T-helper 2 cell treated with Interferon-gamma antibody and Interleukin-4, amounts not matched to agents 5 μg/mL and 100 μg/mL, for 36 hours (primary cell): ENCODE data around the gene PDE4C.

Source experiments
- DNase-seq: peaks from one replicate; pipeline ENCODE4 v3.0.0; 2021; ENCODE audit warnings: low spot score
- H3K27ac Mint-ChIP-seq: one replicate; pipeline ENCODE4 v1.8.0; 2021; ENCODE audit warnings: mild to moderate bottlenecking, mixed read lengths
- H3K27me3 Mint-ChIP-seq: one replicate; pipeline ENCODE4 v1.8.0; 2021; ENCODE audit warnings: low read depth, mixed read lengths
- H3K36me3 Mint-ChIP-seq: one replicate; pipeline ENCODE4 v1.8.0; 2021; ENCODE audit warnings: low read depth, mixed read lengths
- H3K4me1 Mint-ChIP-seq: one replicate; pipeline ENCODE4 v1.8.0; 2021; ENCODE audit warnings: low read depth, mixed read lengths
- H3K4me3 Mint-ChIP-seq: one replicate; pipeline ENCODE4 v1.8.0; 2022; ENCODE audit warnings: mild to moderate bottlenecking, moderate library complexity, mixed read lengths
- H3K9me3 Mint-ChIP-seq: one replicate; pipeline ENCODE4 v1.8.0; 2021; ENCODE audit warnings: mixed read lengths

PDE4C gene

DNA sequence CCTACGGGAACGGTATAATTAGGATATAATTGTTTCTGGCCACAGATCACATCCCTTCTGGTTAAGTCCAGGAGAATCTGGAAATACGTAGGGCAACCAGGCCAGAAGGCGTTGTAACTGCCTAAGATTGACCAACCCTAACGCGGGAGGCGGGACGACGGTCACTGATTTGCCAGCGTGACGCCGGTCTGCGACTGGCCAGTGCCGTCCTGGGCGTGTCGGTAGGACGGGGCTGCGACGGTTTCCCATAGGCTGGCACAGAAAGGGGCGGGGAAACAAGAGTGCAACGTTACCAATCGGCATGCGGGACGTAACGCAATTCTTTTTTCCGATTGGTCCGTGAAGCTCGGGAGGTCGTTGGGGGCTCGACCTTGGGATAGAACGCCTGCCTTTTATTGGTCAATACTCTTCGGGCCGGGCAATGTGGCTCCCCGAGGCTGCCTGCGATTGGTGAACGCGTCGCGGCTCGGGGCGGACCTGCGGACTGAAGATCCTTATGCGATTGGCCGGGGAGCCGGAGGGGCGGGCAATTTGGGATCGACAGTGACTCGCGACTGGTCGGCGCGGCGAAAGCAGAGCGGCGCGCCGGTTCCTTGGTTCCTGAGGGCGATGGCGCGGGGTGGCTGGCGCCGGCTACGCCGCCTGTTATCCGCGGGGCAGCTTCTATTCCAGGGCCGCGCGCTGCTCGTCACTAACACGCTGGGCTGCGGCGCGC lies 33.4 kb downstream of the PDE4C start, which contains the start of gene MPV17L2:
MPV17L2 (plus strand) TSS at position 546 of the 715 bp plus-strand sequence; CDS start at position 610, 64 bp downstream.
- Mint-ChIP-seq H3K27ac (peak within 1 kb of the TSS; percentile 89), H3K4me1 (peaks cover 16% of the 10 kb centered on the region), H3K27me3 (no peaks in the 10 kb centered on the region), H3K36me3 (no peaks in the 10 kb centered on the region), H3K9me3 (no peaks in the 10 kb centered on the region), H3K4me3 (peak within 1 kb of the TSS; percentile 83)
- peak; percentile 99 for DNase-seq

DNA sequence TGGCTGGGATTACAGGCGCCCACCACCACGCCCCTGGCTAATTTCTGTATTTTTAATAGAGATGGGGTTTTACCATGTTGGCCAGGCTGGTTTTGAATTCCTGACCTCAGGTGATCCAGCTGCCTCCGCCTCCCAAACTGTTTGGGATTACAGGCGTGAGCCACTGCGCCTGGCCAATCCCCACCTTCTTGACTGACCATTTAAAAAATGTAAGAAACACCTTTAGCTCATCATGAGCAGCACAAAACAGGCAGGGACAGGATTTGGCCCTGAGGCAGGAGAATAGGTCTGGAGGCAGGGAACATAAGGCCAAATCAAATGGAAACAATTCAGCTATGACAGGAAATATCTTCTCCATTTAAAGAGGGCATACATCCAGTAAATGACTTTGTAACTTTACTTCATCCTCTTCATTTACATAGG lies 34.6 kb downstream of the PDE4C start:
- H3K4me3 Mint-ChIP-seq: peak overlapping the region; percentile 83
- H3K9me3 Mint-ChIP-seq: no peaks in the 10 kb centered on the region
- H3K27me3 Mint-ChIP-seq: no peaks in the 10 kb centered on the region
- no peak for DNase-seq
- H3K36me3 Mint-ChIP-seq: no peaks in the 10 kb centered on the region
- H3K4me1 Mint-ChIP-seq: peaks cover 16% of the 10 kb centered on the region
- H3K27ac Mint-ChIP-seq: peak overlapping the region; percentile 89

GRCh38 chr19:18190278-18190677 lies 36.0 kb downstream of the PDE4C start:
- H3K27ac Mint-ChIP-seq: peak overlapping the region; percentile 31
- DNase-seq: no peak
- no peaks in the 10 kb centered on the region for H3K27me3 Mint-ChIP-seq
- H3K36me3 Mint-ChIP-seq: no peaks in the 10 kb centered on the region
- H3K9me3 Mint-ChIP-seq: no peaks in the 10 kb centered on the region
- H3K4me1 Mint-ChIP-seq: peaks cover 16% of the 10 kb centered on the region
- H3K4me3 Mint-ChIP-seq: no peak overlapping the region

GRCh38 chr19:18185538-18185937 lies 40.7 kb downstream of the PDE4C start:
- no peaks in the 10 kb centered on the region for H3K4me1 Mint-ChIP-seq
- H3K27me3 Mint-ChIP-seq: no peaks in the 10 kb centered on the region
- no peak overlapping the region for H3K27ac Mint-ChIP-seq
- H3K9me3 Mint-ChIP-seq: no peaks in the 10 kb centered on the region
- no peaks in the 10 kb centered on the region for H3K36me3 Mint-ChIP-seq
- no peak overlapping the region for H3K4me3 Mint-ChIP-seq
- no peak for DNase-seq

DNA sequence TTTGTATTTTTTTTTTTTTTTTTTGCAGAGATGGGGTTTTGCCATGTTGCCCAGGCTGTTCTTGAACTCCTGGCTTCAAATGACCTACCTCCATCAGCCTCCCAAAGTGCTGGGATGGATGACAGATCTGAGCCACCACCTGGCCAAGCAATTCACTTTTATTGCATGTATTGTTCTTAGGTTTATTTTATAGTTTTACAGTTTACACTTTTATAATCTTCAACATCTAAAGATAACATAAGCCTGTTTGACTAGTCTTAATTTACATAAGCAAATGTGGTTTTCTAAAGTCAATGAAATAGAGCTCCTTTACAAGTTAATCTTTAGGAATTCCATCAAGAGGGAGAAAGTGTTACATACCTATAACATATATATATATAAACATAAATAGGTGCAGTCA lies 42.7 kb downstream of the PDE4C start:
- Mint-ChIP-seq H3K36me3 (peaks cover 4% of the 10 kb centered on the region), H3K9me3 (no peaks in the 10 kb centered on the region), H3K4me1 (no peaks in the 10 kb centered on the region), H3K27ac (no peak overlapping the region), H3K4me3 (no peak overlapping the region), H3K27me3 (no peaks in the 10 kb centered on the region)
- no peak for DNase-seq

DNA sequence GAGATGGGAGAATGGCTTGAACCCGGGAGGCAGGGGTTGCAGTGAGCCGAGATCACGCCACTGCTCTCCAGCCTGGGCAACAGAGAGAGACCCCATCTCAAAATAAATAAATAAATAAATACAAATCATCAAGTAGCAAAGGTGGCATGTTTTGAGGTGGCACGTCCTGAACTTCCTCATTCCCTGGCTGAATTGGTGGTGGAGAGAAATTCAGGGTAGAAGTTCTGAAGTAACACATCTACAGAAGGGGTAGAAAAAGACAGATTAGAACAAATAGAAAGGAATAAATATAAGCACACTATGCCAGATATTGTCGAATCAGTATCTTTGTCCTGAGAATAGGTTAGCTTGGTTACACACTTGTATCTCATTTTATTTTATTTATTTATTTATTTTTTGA lies 46.3 kb downstream of the PDE4C start:
- DNase-seq: no peak
- Mint-ChIP-seq H3K4me3 (no peak overlapping the region), H3K36me3 (peaks cover 11% of the 10 kb centered on the region), H3K27me3 (no peaks in the 10 kb centered on the region), H3K9me3 (no peaks in the 10 kb centered on the region), H3K27ac (no peak overlapping the region), H3K4me1 (peaks cover 4% of the 10 kb centered on the region)

DNA sequence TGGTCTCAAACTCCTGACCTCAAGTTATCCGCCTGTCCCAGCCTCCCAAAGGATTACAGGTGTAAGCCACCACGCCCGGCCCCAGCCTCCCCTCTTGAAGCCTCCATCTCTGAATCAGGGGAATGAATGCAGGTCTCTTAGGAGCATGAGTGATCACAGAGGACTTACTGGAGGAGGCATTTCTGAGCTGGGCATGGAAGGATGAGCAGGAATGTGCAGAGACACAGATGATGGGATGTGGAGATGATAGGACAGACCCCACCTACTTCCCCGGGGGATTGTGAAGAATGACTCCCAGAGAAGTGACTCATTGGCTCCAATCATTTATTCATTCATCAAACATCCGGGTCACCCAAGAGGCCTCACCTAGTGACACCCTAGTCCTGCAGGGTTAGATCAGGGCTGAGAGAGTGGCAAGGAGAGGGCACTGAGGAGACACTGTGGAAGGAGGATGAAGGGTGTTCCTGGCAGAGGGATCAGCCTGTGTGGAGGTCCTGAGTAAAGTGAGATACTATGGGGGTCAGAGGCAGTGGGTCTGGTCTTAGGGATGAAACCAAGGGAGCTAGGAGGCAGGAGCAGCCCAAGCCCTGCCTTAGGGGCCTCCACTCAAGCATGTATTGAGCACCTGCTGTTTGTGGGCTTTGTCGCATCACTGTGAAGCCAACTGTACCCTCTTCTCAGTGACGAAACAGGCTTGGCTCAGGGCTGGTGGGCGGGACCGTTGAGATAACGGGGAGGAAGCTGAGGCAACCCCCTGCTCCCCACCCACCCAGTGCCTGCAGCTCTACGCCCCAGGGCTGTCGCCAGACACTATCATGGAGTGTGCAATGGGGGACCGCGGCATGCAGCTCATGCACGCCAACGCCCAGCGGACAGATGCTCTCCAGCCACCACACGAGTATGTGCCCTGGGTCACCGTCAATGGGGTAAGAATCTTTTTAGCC lies 49.6 kb downstream of the PDE4C start:
- Mint-ChIP-seq H3K9me3 (no peaks in the 10 kb centered on the region), H3K4me3 (no peak overlapping the region), H3K27ac (no peak overlapping the region)

DNA sequence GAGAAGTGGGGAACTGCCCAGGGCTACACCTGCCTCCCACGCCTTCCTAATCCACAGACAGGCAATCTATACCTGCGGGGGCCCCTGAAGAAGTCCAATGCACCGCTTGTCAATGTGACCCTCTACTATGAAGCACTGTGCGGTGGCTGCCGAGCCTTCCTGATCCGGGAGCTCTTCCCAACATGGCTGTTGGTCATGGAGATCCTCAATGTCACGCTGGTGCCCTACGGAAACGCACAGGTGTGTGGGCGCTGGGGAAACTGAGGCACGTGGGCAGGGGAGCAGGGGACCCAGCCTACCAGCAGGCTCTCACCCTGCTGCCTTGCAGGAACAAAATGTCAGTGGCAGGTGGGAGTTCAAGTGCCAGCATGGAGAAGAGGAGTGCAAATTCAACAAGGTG lies 51.3 kb downstream of the PDE4C start:
- H3K9me3 Mint-ChIP-seq: no peaks in the 10 kb centered on the region
- H3K4me3 Mint-ChIP-seq: peak overlapping the region; percentile 89
- no peak for DNase-seq
- H3K27ac Mint-ChIP-seq: peak overlapping the region; percentile 20
- H3K4me1 Mint-ChIP-seq: peaks cover 18% of the 10 kb centered on the region
- no peaks in the 10 kb centered on the region for H3K27me3 Mint-ChIP-seq
- H3K36me3 Mint-ChIP-seq: peaks cover 17% of the 10 kb centered on the region

More for the DNA sequence above, 49.6 kb downstream of the PDE4C start:
- peaks cover 13% of the 10 kb centered on the region for H3K36me3 Mint-ChIP-seq
- no peaks in the 10 kb centered on the region for H3K27me3 Mint-ChIP-seq
- DNase-seq: no peak
- peaks cover 18% of the 10 kb centered on the region for H3K4me1 Mint-ChIP-seq
